ENCODE measurements around the gene TTC7B.

DNA sequence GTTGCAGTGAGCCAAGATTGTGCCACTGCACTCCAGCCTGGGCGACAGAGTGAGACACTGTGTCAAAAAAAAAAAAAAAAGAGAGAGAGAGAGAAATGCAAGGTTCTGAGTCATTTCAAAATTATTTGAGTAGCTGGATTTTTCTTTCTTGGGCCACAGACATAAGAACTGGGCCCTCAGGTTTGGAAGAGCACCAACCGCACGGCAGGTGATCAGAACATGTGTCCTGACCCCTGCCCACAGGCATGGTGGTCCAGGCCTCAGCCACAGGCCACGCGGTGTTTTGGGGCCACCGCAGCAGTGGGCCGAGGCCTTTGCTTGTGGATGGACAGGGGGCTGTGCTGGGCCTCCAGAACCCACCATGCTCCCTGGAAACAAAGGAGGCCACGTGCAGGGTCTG, 292.7 kb downstream of the TTC7B start:
- TF ChIP-seq, protein P1, sequence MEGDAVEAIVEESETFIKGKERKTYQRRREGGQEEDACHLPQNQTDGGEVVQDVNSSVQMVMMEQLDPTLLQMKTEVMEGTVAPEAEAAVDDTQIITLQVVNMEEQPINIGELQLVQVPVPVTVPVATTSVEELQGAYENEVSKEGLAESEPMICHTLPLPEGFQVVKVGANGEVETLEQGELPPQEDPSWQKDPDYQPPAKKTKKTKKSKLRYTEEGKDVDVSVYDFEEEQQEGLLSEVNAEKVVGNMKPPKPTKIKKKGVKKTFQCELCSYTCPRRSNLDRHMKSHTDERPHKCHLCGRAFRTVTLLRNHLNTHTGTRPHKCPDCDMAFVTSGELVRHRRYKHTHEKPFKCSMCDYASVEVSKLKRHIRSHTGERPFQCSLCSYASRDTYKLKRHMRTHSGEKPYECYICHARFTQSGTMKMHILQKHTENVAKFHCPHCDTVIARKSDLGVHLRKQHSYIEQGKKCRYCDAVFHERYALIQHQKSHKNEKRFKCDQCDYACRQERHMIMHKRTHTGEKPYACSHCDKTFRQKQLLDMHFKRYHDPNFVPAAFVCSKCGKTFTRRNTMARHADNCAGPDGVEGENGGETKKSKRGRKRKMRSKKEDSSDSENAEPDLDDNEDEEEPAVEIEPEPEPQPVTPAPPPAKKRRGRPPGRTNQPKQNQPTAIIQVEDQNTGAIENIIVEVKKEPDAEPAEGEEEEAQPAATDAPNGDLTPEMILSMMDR (IDR thresholded peaks at IDR 0.05) = no peak
- no peak for TF ChIP-seq EZH2 (IDR thresholded peaks at IDR 0.05; ENCODE audit: borderline replicate concordance, insufficient read depth, low read depth, low read length, poor library complexity, severe bottlenecking)
